Endodermal cell (in vitro differentiated cells): ENCODE data around the gene SH3TC1. TPM values are rescaled to one million over a fixed set of nuclear protein-coding genes. Genes with fewer than 3 reads are reported as not detected.

Source experiments
- DNase-seq: peaks from one replicate; pipeline ENCODE4 v3.0.0-alpha.2; 2017
- H3K27ac ChIP-seq: 2 replicates; pipeline ENCODE4 v1.5.1; 2013; ENCODE audit warnings: mild to moderate bottlenecking, low read depth, low read length, moderate library complexity
- H3K27me3 ChIP-seq: 2 replicates; pipeline ENCODE4 v1.6.1; 2013; ENCODE audit warnings: mild to moderate bottlenecking, low read length, moderate library complexity; ENCODE audit not compliant: insufficient read depth, control insufficient read depth, poor library complexity, severe bottlenecking
- H3K36me3 ChIP-seq: 2 replicates; pipeline ENCODE4 v1.7.0; 2013; ENCODE audit warnings: mild to moderate bottlenecking, low read length, moderate library complexity; ENCODE audit not compliant: control insufficient read depth, insufficient read depth
- H3K4me1 ChIP-seq: one replicate; pipeline ENCODE4 v1.7.0; 2013; ENCODE audit warnings: low read length; ENCODE audit not compliant: control insufficient read depth, insufficient read depth
- H3K4me3 ChIP-seq: 2 replicates; pipeline ENCODE4 v1.5.1; 2013; ENCODE audit warnings: mild to moderate bottlenecking, low read length, moderate library complexity
- H3K9ac ChIP-seq: 2 replicates; pipeline ENCODE4 v1.6.1; 2013; ENCODE audit warnings: mild to moderate bottlenecking, low read length, moderate library complexity; ENCODE audit not compliant: poor library complexity, severe bottlenecking; ENCODE audit errors: extremely low read depth
- H3K9me3 ChIP-seq: 2 replicates; pipeline ENCODE4 v1.6.1; 2013; ENCODE audit warnings: mild to moderate bottlenecking, low read length, moderate library complexity; ENCODE audit not compliant: control insufficient read depth
- H3K27ac Mint-ChIP-seq: 2 replicates; pipeline ENCODE4 v1.8.0; 2020; ENCODE audit warnings: mixed read lengths
- H3K27me3 Mint-ChIP-seq: 2 replicates; pipeline ENCODE4 v1.8.0; 2021; ENCODE audit warnings: mild to moderate bottlenecking, mixed read lengths; ENCODE audit not compliant: insufficient read depth
- H3K36me3 Mint-ChIP-seq: 2 replicates; pipeline ENCODE4 v1.8.0; 2020; ENCODE audit warnings: low read depth, mixed read lengths
- H3K4me1 Mint-ChIP-seq: 2 replicates; pipeline ENCODE4 v1.8.0; 2020; ENCODE audit warnings: mixed read lengths
- H3K4me3 Mint-ChIP-seq: 2 replicates; pipeline ENCODE4 v1.8.0; 2020; ENCODE audit warnings: mild to moderate bottlenecking, moderate library complexity, mixed read lengths
- H3K9me3 Mint-ChIP-seq: 2 replicates; pipeline ENCODE4 v1.8.0; 2020; ENCODE audit warnings: mild to moderate bottlenecking, mixed read lengths
- CTCF ChIP-seq: fragments of 200-600 bp; sonication (generic); conservative IDR thresholded peaks from 2 replicates; pipeline ENCODE4 v1.5.0; 2021; ENCODE audit warnings: antibody characterized with exemption, mild to moderate bottlenecking
- WGBS, 2 experiments: methylation state at CpG; one replicate each; pipeline versions ENCODE4 v1.1.5 to v1.1.7; 2013; ENCODE audit warnings: missing lambda C conversion rate in 2 of 2, mixed read lengths in 1 of 2; ENCODE audit not compliant: insufficient coverage in 1 of 2, insufficient read length in 1 of 2; 5-methylcytosine and 5-hydroxymethylcytosine counted together
- total RNA-seq, 2 donors: library from RNA; stranded (reverse); fragmentation: NEBNext Ultra II Directional in 1 of 2; extraction: Animal tissue kit (Norgen Biotek cat#: 25700) in 1 of 2; gene quantifications; 2 replicates in 1 of 2; 3 replicates in 1 of 2; pipeline ENCODE4 v1.2.1, GENCODE V29; 2021

Gene SH3TC1
- total RNA-seq, 2 donors from 2014 or later, result 1.9 to 2.6 TPM

DNA sequence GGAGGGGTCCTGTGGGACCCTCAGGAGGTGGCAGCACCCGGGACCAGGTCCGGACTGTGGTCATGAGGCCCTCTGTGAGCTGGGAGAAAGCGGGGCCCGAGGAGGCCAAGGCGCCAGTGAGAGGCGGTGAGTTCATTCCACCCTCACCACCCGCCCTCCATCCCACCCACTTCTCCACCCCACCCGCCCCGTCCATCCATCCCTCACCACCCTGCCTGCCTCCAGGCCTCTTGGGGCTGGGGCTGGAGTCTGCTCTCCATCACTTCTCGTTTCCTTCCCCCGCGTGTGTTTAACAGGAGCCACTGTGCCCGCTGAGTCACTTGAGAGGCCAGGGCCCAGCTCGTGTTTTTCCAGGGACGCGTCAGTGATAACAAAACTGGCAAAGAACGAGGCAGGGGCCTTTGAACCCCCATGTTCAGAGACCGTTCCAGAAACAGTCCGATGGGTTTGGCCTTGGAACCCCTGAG, 6.2 kb downstream of the SH3TC1 start:
- no peak overlapping the region for H3K9ac ChIP-seq
- H3K36me3 Mint-ChIP-seq, result no peaks in the 10 kb centered on the region

DNA sequence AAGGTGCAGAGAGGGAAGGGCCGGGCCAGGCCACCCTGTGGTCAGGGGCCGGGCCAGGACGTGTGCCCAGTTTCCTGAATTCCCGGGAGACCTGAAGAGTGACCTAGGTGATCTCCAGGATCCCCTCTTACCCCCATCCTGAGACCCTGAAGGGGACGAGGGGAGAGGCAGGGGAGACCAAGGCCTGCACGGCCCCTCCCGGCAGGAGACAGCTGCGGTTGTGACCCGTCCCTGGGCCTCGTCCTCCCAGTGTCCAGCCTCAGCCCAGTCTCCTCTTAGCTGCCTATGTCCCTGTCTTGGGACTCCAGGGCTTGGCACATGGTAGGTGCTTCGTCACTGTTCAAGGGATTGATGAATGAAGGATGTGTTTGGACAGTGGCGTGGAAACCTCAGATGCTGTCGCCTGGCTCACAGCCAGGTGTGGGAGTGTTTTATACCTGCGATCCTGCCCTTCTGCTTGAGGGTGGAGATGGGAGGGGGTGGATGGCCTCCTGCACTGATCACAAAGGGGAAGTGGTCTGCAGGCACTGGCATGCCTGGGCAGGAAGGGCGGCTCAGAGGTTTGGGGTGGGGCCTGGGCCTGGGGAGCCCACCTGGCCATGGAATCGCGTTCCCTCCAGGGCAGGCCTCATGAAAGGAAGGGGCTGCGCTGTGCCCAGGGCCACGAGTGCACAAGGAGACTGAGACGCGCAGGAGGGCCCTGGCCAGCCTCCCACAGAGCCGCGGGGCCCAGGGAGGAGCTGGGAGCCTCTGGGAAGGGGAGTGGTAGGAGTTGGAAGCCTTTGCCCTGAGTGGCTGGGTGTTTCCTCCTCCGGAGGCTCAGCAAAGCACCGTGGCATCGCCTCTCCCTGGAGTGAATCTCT, 6.9 kb downstream of the SH3TC1 start:
- Histone ChIP-seq H3K9ac (no peak overlapping the region), H3K4me1 (no peaks in the 10 kb centered on the region), H3K36me3 (no peaks in the 10 kb centered on the region), H3K27me3 (no peaks in the 10 kb centered on the region), H3K9me3 (no peaks in the 10 kb centered on the region), H3K27ac (no peak overlapping the region), H3K4me3 (no peak overlapping the region)
- peak overlapping the region; percentile 58 for H3K27ac Mint-ChIP-seq
- WGBS, 2 experiments, result 87 to 90% methylated on average over 12 to 26 of the region's 26 CpGs
- TF ChIP-seq CTCF, result no peak
- H3K4me3 Mint-ChIP-seq, result no peak overlapping the region
- H3K9me3 Mint-ChIP-seq, result no peaks in the 10 kb centered on the region
- H3K36me3 Mint-ChIP-seq, result no peaks in the 10 kb centered on the region
- no peak for DNase-seq
- peaks cover 9% of the 10 kb centered on the region for H3K4me1 Mint-ChIP-seq
- H3K27me3 Mint-ChIP-seq, result no peaks in the 10 kb centered on the region

More for the DNA sequence above, 6.2 kb downstream of the SH3TC1 start:
- Histone ChIP-seq H3K27me3 (no peaks in the 10 kb centered on the region), H3K27ac (no peak overlapping the region), H3K4me1 (no peaks in the 10 kb centered on the region), H3K36me3 (no peaks in the 10 kb centered on the region), H3K9me3 (no peaks in the 10 kb centered on the region), H3K4me3 (no peak overlapping the region)
- Mint-ChIP-seq H3K4me1 (peaks cover 9% of the 10 kb centered on the region), H3K9me3 (no peaks in the 10 kb centered on the region), H3K27me3 (no peaks in the 10 kb centered on the region), H3K4me3 (no peak overlapping the region), H3K27ac (no peak overlapping the region)
- no peak for TF ChIP-seq CTCF
- 91 to 92% methylated on average over 9 to 19 of the region's 19 CpGs for WGBS, 2 experiments
- no peak for DNase-seq

GRCh38 chr4:8207314-8207713, 8.2 kb downstream of the SH3TC1 start:
- no peak for DNase-seq
- Mint-ChIP-seq H3K36me3 (no peaks in the 10 kb centered on the region), H3K9me3 (no peaks in the 10 kb centered on the region), H3K27ac (no peak overlapping the region), H3K4me3 (no peak overlapping the region), H3K4me1 (peaks cover 13% of the 10 kb centered on the region), H3K27me3 (no peaks in the 10 kb centered on the region)
- Histone ChIP-seq H3K4me3 (no peak overlapping the region), H3K36me3 (no peaks in the 10 kb centered on the region), H3K9ac (no peak overlapping the region), H3K4me1 (no peaks in the 10 kb centered on the region), H3K9me3 (no peaks in the 10 kb centered on the region), H3K27me3 (no peaks in the 10 kb centered on the region), H3K27ac (no peak overlapping the region)
- no peak for TF ChIP-seq CTCF
- 94 to 98% methylated on average over 4 to 6 of the region's 6 CpGs for WGBS, 2 experiments
